H1 (cell line): ENCODE data around the gene MIX23. TPM values are rescaled to one million over a fixed set of nuclear protein-coding genes. Genes with fewer than 3 reads are reported as not detected.

Experiments
- CTCF ChIA-PET: fragments of 300-600 bp; sonication (Branson Sonifier 250); formaldehyde crosslinking; loops from one replicate; lab custom pipeline; 2021; ENCODE audit not compliant: partially characterized antibody; lab: Charles Lee
- POLR2A ChIA-PET: fragments of 300-600 bp; sonication (Branson Sonifier 250); formaldehyde crosslinking; loops from one replicate; lab custom pipeline; 2021; ENCODE audit warnings: inconsistent platforms; ENCODE audit not compliant: partially characterized antibody; lab: Charles Lee
- DNase-seq, 2 experiments: peaks; one replicate each; pipeline versions ENCODE4 v3.0.0 to v3.0.0-alpha.2; 2010 to 2022; ENCODE audit warnings: low spot score in 2 of 2, low read depth in 1 of 2, mixed read lengths in 1 of 2
- FAIRE-seq: peaks from 2 replicates; lab custom pipeline; 2011; peaks lifted over from hg19 to GRCh38; lab: Jason Lieb, UNC
- H2AFZ ChIP-seq: 2 replicates; pipeline ENCODE4 v1.8.1; 2012; ENCODE audit warnings: low read length, inconsistent platforms
- H2AK5ac ChIP-seq: 2 replicates; pipeline ENCODE4 v1.6.1; 2013; ENCODE audit warnings: low read depth, low read length
- H2BK120ac ChIP-seq: replicated peaks from 2 replicates; pipeline ENCODE3; 2013; ENCODE audit warnings: low read depth, low read length, inconsistent platforms
- H2BK12ac ChIP-seq: 2 replicates; pipeline ENCODE4 v1.6.1; 2013; ENCODE audit warnings: low read depth, low read length
- H2BK15ac ChIP-seq: 2 replicates; pipeline ENCODE4 v1.6.1; 2013; ENCODE audit warnings: low read length
- H2BK20ac ChIP-seq: 2 replicates; pipeline ENCODE4 v1.6.1; 2013; ENCODE audit warnings: low read length
- H2BK5ac ChIP-seq: 2 replicates; pipeline ENCODE4 v1.6.1; 2013; ENCODE audit warnings: low read depth, low read length
- H3K14ac ChIP-seq: 2 replicates; pipeline ENCODE4 v1.6.1; 2013; ENCODE audit warnings: inconsistent platforms; ENCODE audit not compliant: insufficient read length
- H3K18ac ChIP-seq: 2 replicates; pipeline ENCODE4 v1.6.1; 2013; ENCODE audit warnings: low read length; ENCODE audit errors: extremely low read depth
- H3K23ac ChIP-seq: 2 replicates; pipeline ENCODE4 v1.6.1; 2013; ENCODE audit warnings: inconsistent platforms; ENCODE audit not compliant: insufficient read length
- H3K23me2 ChIP-seq: 2 replicates; pipeline ENCODE4 v1.6.1; 2013; ENCODE audit warnings: low read depth, low read length
- H3K27ac ChIP-seq: 2 replicates; pipeline ENCODE4 v1.6.1; 2011; ENCODE audit warnings: low read depth, low read length, inconsistent platforms
- H3K27me3 ChIP-seq, 4 experiments: replicated peaks in 1 of 4; 1 replicate in 1 of 4; 2 replicates in 3 of 4; pipeline versions ENCODE4 v1.6.1 to v1.8.1; 2011 to 2013; ENCODE audit warnings: low read length in 3 of 4, mild to moderate bottlenecking in 3 of 4, inconsistent platforms in 2 of 4, mixed read lengths in 2 of 4, moderate library complexity in 1 of 4; ENCODE audit not compliant: control insufficient read depth in 3 of 4, insufficient read depth in 3 of 4; ENCODE audit errors: extremely low read depth in 1 of 4
- H3K36me3 ChIP-seq, 4 experiments: 2 replicates each; pipeline versions ENCODE4 v1.6.1 to v1.8.1; 2011 to 2013; ENCODE audit warnings: mild to moderate bottlenecking in 4 of 4, low read length in 3 of 4, moderate library complexity in 2 of 4, control low read depth in 1 of 4, inconsistent platforms in 1 of 4; ENCODE audit not compliant: insufficient read depth in 4 of 4, control insufficient read depth in 2 of 4
- H3K4ac ChIP-seq: replicated peaks from 2 replicates; pipeline ENCODE3; 2013; ENCODE audit warnings: low read length, low read depth, mixed read lengths, inconsistent platforms; ENCODE audit not compliant: insufficient read length
- H3K4me1 ChIP-seq, 4 experiments: replicated peaks in 1 of 4; 1 replicate in 1 of 4; 2 replicates in 3 of 4; pipeline versions ENCODE4 v1.6.1 to v1.8.1; 2011 to 2013; ENCODE audit warnings: low read length in 3 of 4, inconsistent platforms in 2 of 4, mixed read lengths in 1 of 4; ENCODE audit not compliant: insufficient read depth in 4 of 4, control insufficient read depth in 3 of 4
- H3K4me2 ChIP-seq, 2 experiments: 2 replicates each; pipeline versions ENCODE4 v1.6.1 to v1.8.1; 2011 to 2013; ENCODE audit warnings: low read depth in 2 of 2, low read length in 2 of 2, control low read depth in 1 of 2, inconsistent platforms in 1 of 2, mild to moderate bottlenecking in 1 of 2; ENCODE audit not compliant: insufficient read depth in 1 of 2
- H3K4me3 ChIP-seq, 4 experiments: fragments of 200-600, 300-600 bp in 1 of 4; sonication (generic), shearing (Covaris generic), sonication (Bioruptor Twin) in 1 of 4; 2 replicates each; pipeline versions ENCODE4 v1.5.1 to v1.8.1; 2011 to 2016; ENCODE audit warnings: low read length in 4 of 4, low read depth in 3 of 4, control low read depth in 2 of 4, inconsistent platforms in 2 of 4, mild to moderate bottlenecking in 2 of 4, mixed read lengths in 1 of 4, moderate library complexity in 1 of 4; ENCODE audit not compliant: insufficient read depth in 2 of 4; ENCODE audit errors: extremely low read depth in 1 of 4
- H3K56ac ChIP-seq: replicated peaks from 2 replicates; pipeline ENCODE3; 2013; ENCODE audit warnings: low read depth, mild to moderate bottlenecking, mixed read lengths, low read length, inconsistent platforms; ENCODE audit not compliant: insufficient read length
- H3K79me1 ChIP-seq: 2 replicates; pipeline ENCODE4 v1.6.1; 2013; ENCODE audit warnings: low read depth, low read length, control low read depth
- H3K79me2 ChIP-seq, 2 experiments: 2 replicates each; pipeline versions ENCODE4 v1.6.1 to v1.8.1; 2012 to 2013; ENCODE audit warnings: low read length in 2 of 2, mild to moderate bottlenecking in 2 of 2, inconsistent platforms in 1 of 2; ENCODE audit not compliant: insufficient read depth in 2 of 2, control insufficient read depth in 1 of 2
- H3K9ac ChIP-seq, 4 experiments: replicated peaks in 1 of 4; 1 replicate in 1 of 4; 2 replicates in 3 of 4; pipeline versions ENCODE4 v1.6.1 to v1.8.1; 2011 to 2013; ENCODE audit warnings: low read depth in 3 of 4, low read length in 3 of 4, control low read depth in 2 of 4, mild to moderate bottlenecking in 2 of 4, moderate library complexity in 2 of 4, inconsistent platforms in 1 of 4; ENCODE audit errors: extremely low read depth in 1 of 4
- H3K9me3 ChIP-seq, 2 experiments: 2 replicates each; pipeline versions ENCODE4 v1.6.1 to v1.8.1; 2012 to 2013; ENCODE audit warnings: mild to moderate bottlenecking in 2 of 2, moderate library complexity in 2 of 2, control low read depth in 1 of 2, inconsistent platforms in 1 of 2, low read depth in 1 of 2, low read length in 1 of 2, mixed read lengths in 1 of 2; ENCODE audit not compliant: insufficient read depth in 2 of 2
- H4K20me1 ChIP-seq, 2 experiments: replicated peaks in 1 of 2; 2 replicates each; pipeline versions ENCODE3 to v1.8.1; 2011 to 2013; ENCODE audit warnings: inconsistent platforms in 2 of 2, low read length in 2 of 2, mild to moderate bottlenecking in 1 of 2; ENCODE audit not compliant: insufficient read depth in 2 of 2, control insufficient read depth in 1 of 2
- H4K5ac ChIP-seq: 2 replicates; pipeline ENCODE4 v1.6.1; 2013; ENCODE audit warnings: low read length, low read depth, mixed read lengths, inconsistent platforms; ENCODE audit not compliant: insufficient read length
- H4K8ac ChIP-seq: 2 replicates; pipeline ENCODE4 v1.8.0; 2013; ENCODE audit warnings: mild to moderate bottlenecking, moderate library complexity, low read length, inconsistent platforms; ENCODE audit not compliant: insufficient read depth; ENCODE audit errors: extremely low read depth
- H4K91ac ChIP-seq: replicated peaks from 2 replicates; pipeline ENCODE3; 2013; ENCODE audit warnings: low read length, mixed read lengths, inconsistent platforms; ENCODE audit not compliant: insufficient read length
- WGBS, 2 experiments: shearing (Covaris generic) in 1 of 2; methylation state at CpG; one replicate each; pipeline versions ENCODE4 v1.1.6 to v1.1.7; 2013 to 2015; ENCODE audit warnings: low lambda C conversion rate in 2 of 2, mixed read lengths in 2 of 2, inconsistent platforms in 1 of 2, low coverage in 1 of 2, missing lambda C conversion rate in 1 of 2; ENCODE audit not compliant: insufficient replicate concordance in 2 of 2, insufficient coverage in 1 of 2, insufficient read length in 1 of 2; ENCODE audit errors: extremely low coverage in 1 of 2, missing lambda C conversion rate in 1 of 2; 5-methylcytosine and 5-hydroxymethylcytosine counted together
- polyA plus RNA-seq, 7 experiments: library from polyadenylated mRNA; depleted of rRNA in 3 of 7; stranded (reverse) in 5 of 7; unstranded in 2 of 7; fragments of >200 nt in 5 of 7; fragments of 200-250 nt in 2 of 7; gene quantifications; 1 replicate in 5 of 7; 2 replicates in 1 of 7; 4 replicates in 1 of 7; pipeline versions ENCODE4 v1.2.1 to v1.2.3, GENCODE V29; 2011 to 2013; ENCODE audit warnings: missing spikeins in 2 of 7, mixed read lengths in 2 of 7
- total RNA-seq: library from RNA; stranded (reverse); fragmentation: NEBNext Ultra II Directional; extraction: Animal tissue kit (Norgen Biotek cat#: 25700); gene quantifications from 2 replicates; pipeline ENCODE4 v1.2.1, GENCODE V29; 2021
- TF ChIP-seq, protein P1 (sequence below): IDR thresholded peaks from 2 replicates; pipeline ENCODE4 v1.6.1; 2012; ENCODE audit warnings: inconsistent platforms

MIX23 gene
- total and polyA plus RNA-seq, 2 of the 8 experiments (the other 6 are each of a cell fraction or from before 2014, with no cell fraction given): 22.1 to 69.6 TPM

DNA sequence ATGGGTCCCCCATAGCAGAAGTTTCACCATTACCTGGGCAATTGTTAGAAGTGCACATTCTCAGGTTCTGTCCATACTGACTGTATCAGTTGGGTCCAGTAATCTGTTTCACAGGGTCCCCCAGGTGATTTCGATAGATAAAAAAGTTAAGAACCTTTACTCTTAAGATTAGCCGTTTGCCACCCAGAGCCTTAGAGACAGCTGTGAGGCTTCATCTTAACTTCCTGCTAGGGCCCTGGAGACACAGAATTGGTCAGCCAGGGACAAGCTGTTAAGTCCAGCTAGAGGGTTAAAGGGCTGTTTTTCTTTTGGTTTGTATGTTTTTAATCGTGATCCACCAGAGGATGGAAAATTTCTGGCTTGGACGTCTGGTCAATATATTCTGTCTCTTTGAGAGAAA is 7.6 kb upstream of the MIX23 start:
- TF ChIP-seq, protein P1, sequence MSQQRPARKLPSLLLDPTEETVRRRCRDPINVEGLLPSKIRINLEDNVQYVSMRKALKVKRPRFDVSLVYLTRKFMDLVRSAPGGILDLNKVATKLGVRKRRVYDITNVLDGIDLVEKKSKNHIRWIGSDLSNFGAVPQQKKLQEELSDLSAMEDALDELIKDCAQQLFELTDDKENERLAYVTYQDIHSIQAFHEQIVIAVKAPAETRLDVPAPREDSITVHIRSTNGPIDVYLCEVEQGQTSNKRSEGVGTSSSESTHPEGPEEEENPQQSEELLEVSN: no peak
- H2BK15ac ChIP-seq: no peak overlapping the region
- no peaks in the 10 kb centered on the region for H3K9me3 ChIP-seq
- H2BK120ac ChIP-seq: no peak overlapping the region
- H3K56ac ChIP-seq: no peak overlapping the region
- no peak overlapping the region for H3K23ac ChIP-seq
- H4K91ac ChIP-seq: no peak overlapping the region
- no peak for FAIRE-seq
- peaks cover 2% of the 10 kb centered on the region; the same call in 1 of the 2 replicates for H3K79me1 ChIP-seq
- POLR2A ChIA-PET: interaction anchor here (0.6 kb wide), 1 partner anchor 837 kb away, joined by 4 read pairs; no protein-coding TSS in a partner anchor
- H2BK12ac ChIP-seq: no peak overlapping the region
- peaks cover 0 to 26% of the 10 kb centered on the region in 2 experiments; a peak in 2 of 4 replicates for H3K79me2 ChIP-seq
- no peak overlapping the region for H3K9ac ChIP-seq
- no peaks in the 10 kb centered on the region for H3K4me1 ChIP-seq
- no peak overlapping the region for H3K4ac ChIP-seq
- no peak overlapping the region for H3K4me2 ChIP-seq
- H4K8ac ChIP-seq: no peak overlapping the region
- no peaks in the 10 kb centered on the region for H3K23me2 ChIP-seq
- no peaks in the 10 kb centered on the region for H3K27me3 ChIP-seq
- no peak overlapping the region for H3K18ac ChIP-seq
- no peak overlapping the region for H2AFZ ChIP-seq
- H3K4me3 ChIP-seq: no peak overlapping the region
- peaks cover 0 to 6% (median 0%) of the 10 kb centered on the region in 4 experiments; a peak in 3 of 8 replicates for H3K36me3 ChIP-seq
- no peak overlapping the region for H3K14ac ChIP-seq
- WGBS, 2 experiments: 94% methylated on average over 4 of the region's 4 CpGs; no CpG with 5 or more reads in 1 of the 2 experiments
- H3K27ac ChIP-seq: no peak overlapping the region
- peaks cover 0 to 2% of the 10 kb centered on the region in 2 experiments for H4K20me1 ChIP-seq
- H4K5ac ChIP-seq: no peak overlapping the region
- CTCF ChIA-PET: interaction anchor here (0.8 to 6.0 kb wide), 6 partner anchors 8 to 322 kb away, joined by 3 to 44 read pairs (median 6); partner anchors contain the start of genes PARP14 and WDR5B
- H2AK5ac ChIP-seq: no peak overlapping the region
- H2BK5ac ChIP-seq: no peak overlapping the region
- DNase-seq: no peak
- no peak overlapping the region for H2BK20ac ChIP-seq
